GM12878 (cell line): ENCODE data around the gene OPCML.

Experiments
- MTA3 ChIP-seq: IDR thresholded peaks from 2 replicates; pipeline ENCODE4 v1.6.1; 2012; ENCODE audit warnings: low read length, inconsistent platforms, borderline replicate concordance
- POLR2AphosphoS5 ChIP-seq: IDR thresholded peaks from 2 replicates; pipeline ENCODE4 v1.6.1; 2011; ENCODE audit warnings: mild to moderate bottlenecking, low read length, inconsistent platforms
- TCF7 ChIP-seq: IDR thresholded peaks from 2 replicates; pipeline ENCODE4 v1.6.1; 2014; ENCODE audit warnings: antibody characterized with exemption, borderline replicate concordance
- TF ChIP-seq, protein P1 (sequence below), 3 experiments: IDR thresholded peaks in 2 of 3; conservative IDR thresholded peaks in 1 of 3; 2 replicates each; pipeline ENCODE4 v1.5.1; 2011; ENCODE audit warnings: low read depth in 3 of 3, low read length in 3 of 3, mild to moderate bottlenecking in 3 of 3, control low read depth in 2 of 3, moderate library complexity in 2 of 3, inconsistent platforms in 1 of 3, mixed read lengths in 1 of 3; ENCODE audit not compliant: control insufficient read depth in 2 of 3, insufficient read depth in 1 of 3; ENCODE audit errors: extremely low read depth in 1 of 3
- TF ChIP-seq, protein P2 (sequence below): IDR thresholded peaks from 2 replicates; pipeline ENCODE4 v1.6.1; 2012; ENCODE audit warnings: low read depth, low read length, improper control_type of control experiment
- TF ChIP-seq, protein P3 (sequence below): IDR thresholded peaks from 2 replicates; pipeline ENCODE4 v1.6.1; 2011; ENCODE audit warnings: low read depth, mild to moderate bottlenecking, low read length, moderate library complexity, borderline replicate concordance; ENCODE audit errors: extremely low read depth
- TF ChIP-seq, protein P4 (sequence below): IDR thresholded peaks from 2 replicates; pipeline ENCODE4 v1.6.1; 2012; ENCODE audit warnings: low read depth, low read length, improper control_type of control experiment

DNA sequence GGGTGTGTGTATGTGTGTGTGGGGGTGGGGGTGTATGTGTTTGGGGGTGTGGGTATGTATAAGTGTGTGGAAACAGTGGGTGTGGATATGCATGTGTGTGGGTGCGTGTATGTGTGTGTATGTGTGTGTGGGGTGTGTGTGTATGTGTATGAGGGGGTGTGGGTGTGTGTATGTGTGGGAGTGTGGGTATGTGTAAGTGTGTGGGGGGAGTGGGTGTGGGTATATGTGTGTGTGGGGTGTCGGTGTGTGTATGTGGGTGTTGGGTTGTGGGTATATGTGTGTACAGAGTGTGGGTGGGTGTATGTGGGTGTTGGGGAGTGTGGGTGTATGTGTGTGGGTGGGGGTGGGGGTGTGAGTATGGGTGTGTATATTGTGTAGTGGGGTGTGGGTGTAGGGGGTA, 206.0 kb downstream of the OPCML start:
- TF ChIP-seq MTA3 (no peak), TCF7 (no peak), POLR2AphosphoS5 (no peak)
- TF ChIP-seq, protein P1, sequence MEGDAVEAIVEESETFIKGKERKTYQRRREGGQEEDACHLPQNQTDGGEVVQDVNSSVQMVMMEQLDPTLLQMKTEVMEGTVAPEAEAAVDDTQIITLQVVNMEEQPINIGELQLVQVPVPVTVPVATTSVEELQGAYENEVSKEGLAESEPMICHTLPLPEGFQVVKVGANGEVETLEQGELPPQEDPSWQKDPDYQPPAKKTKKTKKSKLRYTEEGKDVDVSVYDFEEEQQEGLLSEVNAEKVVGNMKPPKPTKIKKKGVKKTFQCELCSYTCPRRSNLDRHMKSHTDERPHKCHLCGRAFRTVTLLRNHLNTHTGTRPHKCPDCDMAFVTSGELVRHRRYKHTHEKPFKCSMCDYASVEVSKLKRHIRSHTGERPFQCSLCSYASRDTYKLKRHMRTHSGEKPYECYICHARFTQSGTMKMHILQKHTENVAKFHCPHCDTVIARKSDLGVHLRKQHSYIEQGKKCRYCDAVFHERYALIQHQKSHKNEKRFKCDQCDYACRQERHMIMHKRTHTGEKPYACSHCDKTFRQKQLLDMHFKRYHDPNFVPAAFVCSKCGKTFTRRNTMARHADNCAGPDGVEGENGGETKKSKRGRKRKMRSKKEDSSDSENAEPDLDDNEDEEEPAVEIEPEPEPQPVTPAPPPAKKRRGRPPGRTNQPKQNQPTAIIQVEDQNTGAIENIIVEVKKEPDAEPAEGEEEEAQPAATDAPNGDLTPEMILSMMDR (IDR thresholded peaks at IDR 0.05 in 2 of 3, conservative IDR thresholded peaks at IDR 0.05 in 1 of 3; ENCODE audit: control insufficient read depth in 2 of 3, extremely low read depth in 1 of 3, insufficient read depth in 1 of 3, low read depth in 3 of 3, low read length in 3 of 3): no peak
- TF ChIP-seq, protein P2, sequence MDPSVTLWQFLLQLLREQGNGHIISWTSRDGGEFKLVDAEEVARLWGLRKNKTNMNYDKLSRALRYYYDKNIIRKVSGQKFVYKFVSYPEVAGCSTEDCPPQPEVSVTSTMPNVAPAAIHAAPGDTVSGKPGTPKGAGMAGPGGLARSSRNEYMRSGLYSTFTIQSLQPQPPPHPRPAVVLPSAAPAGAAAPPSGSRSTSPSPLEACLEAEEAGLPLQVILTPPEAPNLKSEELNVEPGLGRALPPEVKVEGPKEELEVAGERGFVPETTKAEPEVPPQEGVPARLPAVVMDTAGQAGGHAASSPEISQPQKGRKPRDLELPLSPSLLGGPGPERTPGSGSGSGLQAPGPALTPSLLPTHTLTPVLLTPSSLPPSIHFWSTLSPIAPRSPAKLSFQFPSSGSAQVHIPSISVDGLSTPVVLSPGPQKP: no peak
- TF ChIP-seq, protein P3, sequence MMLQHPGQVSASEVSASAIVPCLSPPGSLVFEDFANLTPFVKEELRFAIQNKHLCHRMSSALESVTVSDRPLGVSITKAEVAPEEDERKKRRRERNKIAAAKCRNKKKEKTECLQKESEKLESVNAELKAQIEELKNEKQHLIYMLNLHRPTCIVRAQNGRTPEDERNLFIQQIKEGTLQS: no peak
- TF ChIP-seq, protein P4, sequence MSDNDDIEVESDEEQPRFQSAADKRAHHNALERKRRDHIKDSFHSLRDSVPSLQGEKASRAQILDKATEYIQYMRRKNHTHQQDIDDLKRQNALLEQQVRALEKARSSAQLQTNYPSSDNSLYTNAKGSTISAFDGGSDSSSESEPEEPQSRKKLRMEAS: no peak
